ACC112 (cell line): ENCODE results near the gene SFMBT1.

Experiments
- H2AFZ ChIP-seq: fragments of 200-600 bp; sonication (generic); one replicate; pipeline ENCODE4 v1.6.0; 2017; ENCODE audit warnings: antibody characterized with exemption, low read length; ENCODE audit not compliant: unreplicated experiment
- H3K27ac ChIP-seq: fragments of 200-600 bp; sonication (generic); 2 replicates; pipeline ENCODE4 v1.5.1; 2014; ENCODE audit warnings: low read depth, mild to moderate bottlenecking, antibody characterized with exemption, low read length, moderate library complexity
- H3K27me3 ChIP-seq: fragments of 200-600 bp; sonication (generic); 2 replicates; pipeline ENCODE4 v1.6.1; 2014; ENCODE audit warnings: mild to moderate bottlenecking, antibody characterized with exemption, low read length, moderate library complexity, mixed read lengths; ENCODE audit not compliant: insufficient read depth
- H3K36me3 ChIP-seq: fragments of 200-600 bp; sonication (generic); 2 replicates; pipeline ENCODE4 v1.6.1; 2016; ENCODE audit warnings: mild to moderate bottlenecking, antibody characterized with exemption, low read length, moderate library complexity, mixed read lengths; ENCODE audit not compliant: insufficient read depth
- H3K4me1 ChIP-seq: fragments of 200-600 bp; sonication (generic); one replicate; pipeline ENCODE4 v1.6.1; 2016; ENCODE audit warnings: low read length, mixed read lengths; ENCODE audit not compliant: insufficient read depth, unreplicated experiment, control insufficient read depth
- H3K4me3 ChIP-seq: fragments of 200-600 bp; sonication (generic); 2 replicates; pipeline ENCODE4 v1.5.1; 2014; ENCODE audit warnings: mild to moderate bottlenecking, low read depth, low read length
- H3K79me2 ChIP-seq: fragments of 200-600 bp; sonication (generic); one replicate; pipeline ENCODE4 v1.6.0; 2016; ENCODE audit warnings: low read length; ENCODE audit not compliant: control insufficient read depth, unreplicated experiment, insufficient read depth

The SFMBT1 gene

DNA sequence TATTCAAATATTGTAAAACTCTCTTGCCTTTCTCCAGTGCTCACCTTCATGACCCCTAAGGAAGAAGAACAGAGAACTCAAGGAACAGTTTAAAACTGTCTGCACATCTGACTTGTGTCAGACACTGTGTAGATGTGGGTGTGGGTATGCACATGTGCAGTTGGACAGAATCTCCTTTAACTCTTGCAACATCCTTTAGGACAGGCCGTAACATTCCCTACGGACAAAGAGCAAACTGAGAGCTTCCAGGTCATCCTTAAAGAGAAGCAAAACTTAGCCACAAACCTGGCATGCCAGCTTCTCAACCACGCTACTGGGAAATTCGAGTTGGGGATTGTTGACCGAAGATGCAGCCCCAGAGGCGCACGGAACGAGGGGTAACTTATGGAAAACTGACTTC is 4.1 kb upstream of the SFMBT1 start:
- H2AFZ ChIP-seq = no peak overlapping the region
- H3K4me1 ChIP-seq = no peaks in the 10 kb centered on the region
- H3K27me3 ChIP-seq = peaks cover 18% of the 10 kb centered on the region; the same call in 1 of the 2 replicates
- H3K36me3 ChIP-seq = no peaks in the 10 kb centered on the region
- H3K27ac ChIP-seq = no peak overlapping the region
- no peak overlapping the region for H3K4me3 ChIP-seq
- H3K79me2 ChIP-seq = no peaks in the 10 kb centered on the region

DNA sequence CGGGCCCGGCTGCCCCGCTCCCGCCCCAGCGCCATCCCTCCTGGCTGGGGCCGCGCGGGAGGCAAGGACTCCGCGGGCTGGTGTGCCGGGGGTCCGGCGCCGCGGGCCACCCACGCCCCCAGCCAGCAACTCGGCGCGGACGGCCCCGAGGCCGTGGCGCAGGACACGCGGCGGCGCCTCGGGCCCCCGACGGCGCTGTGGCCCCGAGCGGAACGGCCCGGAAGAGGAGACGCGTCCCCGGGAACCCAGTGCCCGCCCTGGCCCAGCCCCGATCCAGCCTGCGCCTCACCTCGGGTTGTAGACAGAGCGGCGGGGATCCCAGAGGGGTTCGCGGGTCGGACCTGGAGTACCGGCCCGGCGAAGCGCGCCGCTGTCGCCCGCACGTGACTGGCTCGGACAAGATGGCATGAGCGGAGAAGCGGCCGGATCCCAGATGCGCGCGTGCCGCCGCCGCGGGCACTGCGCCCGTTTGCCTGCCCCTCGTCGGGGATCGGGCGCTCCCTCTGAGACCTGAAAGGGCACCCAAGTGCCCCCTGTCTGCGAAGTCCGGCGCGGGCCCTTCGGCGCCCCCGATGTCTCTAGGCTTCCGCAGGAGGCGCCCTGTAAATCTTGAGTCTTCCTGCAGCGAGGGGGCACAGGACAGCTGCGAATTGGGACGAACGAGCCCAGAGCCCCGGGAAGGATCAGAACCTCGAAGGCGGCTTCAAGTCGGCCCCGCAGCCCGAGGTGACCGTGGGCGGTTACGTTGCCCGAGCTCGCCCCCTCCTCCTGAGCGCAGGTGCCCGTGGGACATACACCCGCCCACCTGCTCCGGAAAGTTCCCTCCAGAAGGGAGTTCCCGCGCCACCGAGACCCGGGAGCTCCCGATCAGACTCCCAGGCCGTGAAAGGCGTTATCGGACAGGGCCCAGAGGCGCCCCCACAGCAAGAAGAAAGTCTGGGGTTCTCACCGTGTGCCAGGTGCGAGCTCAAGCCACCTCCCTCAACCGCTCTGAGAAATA is 598 bp upstream of the SFMBT1 start:
- Histone ChIP-seq H3K4me1 (peaks cover 7% of the 10 kb centered on the region), H3K4me3 (peak overlapping the region; percentile 97), H3K27ac (no peak overlapping the region), H3K79me2 (peaks cover 9% of the 10 kb centered on the region), H2AFZ (peak overlapping the region; percentile 86), H3K36me3 (no peaks in the 10 kb centered on the region), H3K27me3 (peaks cover 18% of the 10 kb centered on the region; the same call in 1 of the 2 replicates)

GRCh38 chr3:53044711-53045517 is 959 bp downstream of the SFMBT1 start:
- Histone ChIP-seq H3K27ac (peak overlapping the region; percentile 40), H2AFZ (peak overlapping the region; percentile 98), H3K4me1 (peaks cover 14% of the 10 kb centered on the region), H3K4me3 (peak overlapping the region; percentile 98), H3K27me3 (peaks cover 18% of the 10 kb centered on the region; the same call in 1 of the 2 replicates), H3K36me3 (no peaks in the 10 kb centered on the region), H3K79me2 (peaks cover 9% of the 10 kb centered on the region)

GRCh38 chr3:53044371-53044710 is 1.5 kb downstream of the SFMBT1 start:
- Histone ChIP-seq H3K36me3 (no peaks in the 10 kb centered on the region), H3K4me1 (peaks cover 15% of the 10 kb centered on the region), H3K79me2 (peaks cover 9% of the 10 kb centered on the region), H3K4me3 (peak overlapping the region; percentile 98), H3K27me3 (peaks cover 18% of the 10 kb centered on the region; the same call in 1 of the 2 replicates), H2AFZ (peak overlapping the region; percentile 98), H3K27ac (no peak overlapping the region)

DNA sequence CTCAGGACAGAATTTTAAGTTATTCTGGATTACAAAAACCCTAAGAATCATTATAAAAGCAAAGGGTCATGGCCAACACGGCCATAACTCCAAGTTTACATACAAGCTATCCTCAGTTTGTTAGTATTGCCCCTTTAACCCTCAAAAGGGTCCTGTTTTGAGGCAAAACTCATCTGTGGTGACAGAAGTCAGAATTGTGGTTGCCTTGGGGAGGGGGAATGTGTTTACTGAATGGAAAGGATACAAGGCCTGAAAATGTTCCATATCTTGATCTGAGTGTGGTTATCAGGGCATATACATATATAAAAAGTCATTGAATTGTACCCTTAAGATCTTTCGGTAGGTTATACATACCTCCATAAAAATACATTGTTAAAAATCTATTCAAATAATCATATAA is 2.1 kb downstream of the SFMBT1 start:
- no peaks in the 10 kb centered on the region for H3K36me3 ChIP-seq
- H3K4me3 ChIP-seq = peak overlapping the region; percentile 98
- H3K4me1 ChIP-seq = peaks cover 15% of the 10 kb centered on the region
- H3K27ac ChIP-seq = no peak overlapping the region
- H3K79me2 ChIP-seq = peaks cover 9% of the 10 kb centered on the region
- peaks cover 18% of the 10 kb centered on the region; the same call in 1 of the 2 replicates for H3K27me3 ChIP-seq
- H2AFZ ChIP-seq = no peak overlapping the region

DNA sequence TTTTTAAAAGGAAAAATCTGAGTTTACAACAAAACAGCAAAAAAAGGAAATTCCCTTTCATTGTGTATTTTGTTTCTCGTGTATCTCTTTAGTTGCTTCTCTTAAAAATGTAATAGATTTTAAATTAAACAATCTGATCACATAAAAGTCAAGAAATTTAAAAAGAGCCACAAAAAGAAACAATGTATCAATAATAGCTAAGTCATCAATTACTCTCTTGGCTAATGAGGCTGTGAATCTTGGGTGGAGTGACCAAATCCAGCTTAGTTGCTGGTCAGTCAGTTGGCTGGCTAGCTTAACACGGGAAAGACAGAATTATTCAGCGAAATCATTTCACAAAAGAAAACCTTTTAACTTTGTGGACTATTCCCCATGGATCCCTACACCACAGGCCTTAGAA is 3.2 kb downstream of the SFMBT1 start:
- Histone ChIP-seq H3K27me3 (peaks cover 15% of the 10 kb centered on the region; the same call in 1 of the 2 replicates), H3K27ac (no peak overlapping the region), H3K79me2 (peaks cover 9% of the 10 kb centered on the region)

DNA sequence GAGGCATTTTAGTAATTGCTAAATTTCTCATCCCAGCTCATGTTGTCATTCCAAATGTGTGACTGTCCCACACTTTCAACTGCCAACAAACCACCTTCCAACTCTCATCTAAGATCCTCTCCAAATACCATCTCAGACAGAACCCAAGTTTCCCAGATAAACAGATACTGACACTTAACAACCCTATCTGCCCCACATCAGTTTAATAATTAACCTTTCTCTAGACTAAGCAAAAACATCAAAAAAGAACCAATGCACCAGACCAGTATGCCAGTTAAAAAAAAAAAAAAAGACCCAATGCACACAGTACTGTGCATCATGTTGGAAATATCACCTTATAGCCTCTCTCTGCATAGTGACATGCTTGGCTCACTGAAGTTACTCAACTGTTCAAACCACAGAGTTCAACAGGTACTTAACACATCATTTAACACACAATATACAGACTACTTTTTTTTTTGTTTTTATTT is 5.5 kb downstream of the SFMBT1 start:
- Histone ChIP-seq H3K4me1 (peaks cover 15% of the 10 kb centered on the region), H3K27me3 (no peaks in the 10 kb centered on the region), H3K27ac (no peak overlapping the region), H2AFZ (no peak overlapping the region), H3K36me3 (no peaks in the 10 kb centered on the region), H3K79me2 (peaks cover 12% of the 10 kb centered on the region), H3K4me3 (no peak overlapping the region)

More for the DNA sequence above, 3.2 kb downstream of the SFMBT1 start:
- Histone ChIP-seq H3K4me1 (peaks cover 15% of the 10 kb centered on the region), H2AFZ (no peak overlapping the region), H3K36me3 (no peaks in the 10 kb centered on the region), H3K4me3 (no peak overlapping the region)

- Histone ChIP-seq H3K4me1 (peaks cover 14% of the 10 kb centered on the region), H3K27ac (no peak overlapping the region), H3K27me3 (no peaks in the 10 kb centered on the region), H2AFZ (no peak overlapping the region), H3K79me2 (peaks cover 12% of the 10 kb centered on the region), H3K36me3 (no peaks in the 10 kb centered on the region), H3K4me3 (no peak overlapping the region)
Measured at GRCh38 chr3:53039376-53039752, 6.5 kb downstream of the SFMBT1 start.

DNA sequence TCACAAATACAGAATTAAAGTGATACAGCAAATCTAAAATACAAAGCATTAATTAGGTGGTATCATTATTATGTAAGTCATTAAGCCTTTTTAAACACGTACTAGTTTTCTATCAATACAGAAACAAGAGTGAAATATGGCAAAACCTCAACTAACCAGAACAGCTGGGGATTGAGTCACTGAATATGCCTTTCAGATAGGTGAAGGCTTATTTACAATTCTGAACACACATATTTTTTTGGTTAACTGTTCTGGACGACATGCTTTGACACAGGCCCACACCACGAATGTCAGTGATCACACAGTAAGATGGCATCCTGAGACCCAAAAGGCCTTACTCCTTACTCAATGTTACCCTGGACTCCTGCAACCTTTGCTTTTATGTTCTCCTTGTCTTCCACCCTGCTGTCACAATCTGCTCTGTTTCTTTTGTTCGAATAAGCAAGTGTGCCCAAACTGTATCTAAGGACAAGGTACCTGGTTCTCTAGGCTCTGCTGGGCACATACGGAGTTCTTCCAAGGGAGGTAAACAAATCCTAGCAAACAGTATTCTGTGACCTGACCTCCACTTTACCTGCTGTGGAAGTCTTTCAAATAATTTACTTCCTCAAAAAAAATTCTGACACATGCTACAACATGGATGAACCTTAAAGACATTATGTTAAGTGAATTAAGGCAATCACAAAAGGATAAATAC is 7.0 kb downstream of the SFMBT1 start:
- H3K4me1 ChIP-seq = peaks cover 11% of the 10 kb centered on the region
- H3K27me3 ChIP-seq = no peaks in the 10 kb centered on the region
- no peaks in the 10 kb centered on the region for H3K36me3 ChIP-seq
- H2AFZ ChIP-seq = no peak overlapping the region
- peaks cover 12% of the 10 kb centered on the region for H3K79me2 ChIP-seq
- no peak overlapping the region for H3K27ac ChIP-seq
- H3K4me3 ChIP-seq = no peak overlapping the region
